T-cell (primary cell): ENCODE measurements around the gene MLF2. TPM values are rescaled to one million over a fixed set of nuclear protein-coding genes. Genes with fewer than 3 reads are reported as not detected.
A peak's percentile ranks its signal among the peaks of the same experiment; 100 is the strongest.

Experiments used
- ATAC-seq, 4 experiments: fragments of 200-7000 bp in 3 of 4; fragments of 150-1000 bp in 1 of 4; cut with Tn5 transposase; replicated peaks in 1 of 4; 1 replicate in 3 of 4; 2 replicates in 1 of 4; pipeline ENCODE4 v1.10.0; 2021; ENCODE audit warnings: moderate library complexity in 3 of 4, mild to moderate bottlenecking in 2 of 4, moderate number of reproducible peaks in 1 of 4
- CTCF ChIA-PET, 2 donors: fragments of 300-600 bp; sonication (Branson Sonifier 250); formaldehyde crosslinking; loops; one replicate each; lab custom pipeline; 2022; ENCODE audit warnings: antibody characterized with exemption in 2 of 2; lab: Charles Lee
- POLR2A ChIA-PET, 2 donors: fragments of 300-600 bp; sonication (Branson Sonifier 250); formaldehyde crosslinking; loops; one replicate each; lab custom pipeline; 2022; ENCODE audit warnings: antibody characterized with exemption in 2 of 2; lab: Charles Lee
- DNase-seq, 35 experiments: peaks; one replicate each; pipeline versions ENCODE4 v3.0.0 to v3.0.0-alpha.2; 2013 to 2023
- H3K27ac ChIP-seq: one replicate; pipeline ENCODE4 v1.5.1; 2013; ENCODE audit warnings: low read length
- H3K27me3 ChIP-seq, 2 experiments: replicated peaks in 1 of 2; 1 replicate in 1 of 2; 2 replicates in 1 of 2; pipeline versions ENCODE4 v1.6.1 to v1.7.0; 2013; ENCODE audit warnings: low read length in 1 of 2, mixed read lengths in 1 of 2; ENCODE audit not compliant: control insufficient read depth in 2 of 2, insufficient read depth in 2 of 2; ENCODE audit errors: extremely low read depth in 1 of 2
- H3K36me3 ChIP-seq, 2 donors: 1 replicate in 1 of 2; 2 replicates in 1 of 2; pipeline versions ENCODE4 v1.6.1 to v1.7.0; 2013; ENCODE audit warnings: low read length in 1 of 2; ENCODE audit not compliant: control insufficient read depth in 2 of 2, insufficient read depth in 1 of 2; ENCODE audit errors: extremely low read depth in 1 of 2
- H3K4me1 ChIP-seq, 2 experiments: 1 replicate in 1 of 2; 2 replicates in 1 of 2; pipeline versions ENCODE4 v1.6.1 to v1.7.0; 2013; ENCODE audit warnings: low read length in 2 of 2, mixed read lengths in 1 of 2; ENCODE audit not compliant: insufficient read depth in 2 of 2, control insufficient read depth in 1 of 2; ENCODE audit errors: extremely low read depth in 1 of 2
- H3K4me3 ChIP-seq, 2 donors: 1 replicate in 1 of 2; 2 replicates in 1 of 2; pipeline versions ENCODE4 v1.5.1 to v1.7.0; 2013; ENCODE audit warnings: mild to moderate bottlenecking in 2 of 2, low read length in 1 of 2, moderate library complexity in 1 of 2; ENCODE audit not compliant: control insufficient read depth in 1 of 2; ENCODE audit errors: extremely low read depth in 1 of 2
- H3K9me3 ChIP-seq: 2 replicates; pipeline ENCODE4 v1.7.0; 2013
- H3K27ac Mint-ChIP-seq, 2 donors: one replicate each; pipeline ENCODE4 v1.8.0; 2020 to 2021; ENCODE audit warnings: mild to moderate bottlenecking in 2 of 2, mixed read lengths in 2 of 2
- H3K27me3 Mint-ChIP-seq, 2 donors: one replicate each; pipeline ENCODE4 v1.8.0; 2021 to 2022; ENCODE audit warnings: mixed read lengths in 2 of 2
- H3K36me3 Mint-ChIP-seq: one replicate; pipeline ENCODE4 v1.8.0; 2021; ENCODE audit warnings: mixed read lengths
- H3K4me1 Mint-ChIP-seq, 3 donors: one replicate each; pipeline ENCODE4 v1.8.0; 2020 to 2022; ENCODE audit warnings: mixed read lengths in 3 of 3, mild to moderate bottlenecking in 1 of 3
- H3K4me3 Mint-ChIP-seq, 3 donors: one replicate each; pipeline ENCODE4 v1.8.0; 2020 to 2022; ENCODE audit warnings: mild to moderate bottlenecking in 3 of 3, mixed read lengths in 3 of 3, moderate library complexity in 3 of 3
- H3K9me3 Mint-ChIP-seq, 3 donors: one replicate each; pipeline ENCODE4 v1.8.0; 2020 to 2022; ENCODE audit warnings: mixed read lengths in 3 of 3
- WGBS: methylation state at CpG from one replicate; pipeline ENCODE4 v1.1.5; 2013; ENCODE audit warnings: missing lambda C conversion rate; ENCODE audit not compliant: insufficient coverage; 5-methylcytosine and 5-hydroxymethylcytosine counted together
- total RNA-seq, 35 experiments: library from RNA in 6 of 35; stranded (reverse) in 6 of 35; fragments of 120-200 nt in 1 of 35; gene quantifications; one replicate each; pipeline versions ENCODE4 v1.2.1 to v1.2.4 and lab custom pipeline; 2013 to 2026

The MLF2 gene
- total RNA-seq, 5 donors from 2014 or later (not counting 1 experiment from before 2014, with no cell fraction given), result 83.3 to 125 (median 88.4) TPM

- DNase-seq (no peak), ATAC-seq (no peak)
- Histone ChIP-seq H3K27me3 (peaks cover 0 to 15% of the 10 kb centered on the region in 2 experiments), H3K36me3 (no peaks in the 10 kb centered on the region), H3K4me1 (peaks cover 32 to 75% of the 10 kb centered on the region in 2 experiments), H3K4me3 (no peak overlapping the region), H3K9me3 (no peaks in the 10 kb centered on the region), H3K27ac (no peak overlapping the region)
- peak overlapping the region in 1 of 3 donors; percentile 98 for H3K4me3 Mint-ChIP-seq
- no peaks in the 10 kb centered on the region for H3K9me3 Mint-ChIP-seq
- 78% methylated on average over 5 of the region's 6 CpGs for WGBS
- H3K36me3 Mint-ChIP-seq, result no peaks in the 10 kb centered on the region
- peaks cover 5 to 12% of the 10 kb centered on the region in 2 donors for H3K27me3 Mint-ChIP-seq
- ChIA-PET POLR2A (interaction anchor here (0.7 to 1.0 kb wide), 2 partner anchors 13 to 16 kb away, joined by 6 to 10 read pairs; no protein-coding TSS in a partner anchor), CTCF (interaction anchor here (0.6 to 1.8 kb wide), 6 partner anchors 9 to 41 kb away, joined by 3 to 7 read pairs (median 3); partner anchors contain the start of genes CD4 (in 2 of the 2) and PTMS (in 1 of the 2))
- peaks cover 44 to 63% (median 51%) of the 10 kb centered on the region in 3 donors for H3K4me1 Mint-ChIP-seq
- peak overlapping the region in 1 of 2 donors; percentile 34 for H3K27ac Mint-ChIP-seq
These were observed 26.9 kb upstream of the MLF2 start for GRCh38 chr12:6779708-6780432.

GRCh38 chr12:6778574-6779550, 25.9 kb upstream of the MLF2 start:
- Mint-ChIP-seq H3K36me3 (no peaks in the 10 kb centered on the region), H3K4me3 (peak overlapping the region; percentile 77 to 98 (median 80)), H3K4me1 (peaks cover 45 to 63% (median 54%) of the 10 kb centered on the region in 3 donors), H3K27me3 (peaks cover 9 to 20% of the 10 kb centered on the region in 2 donors), H3K9me3 (no peaks in the 10 kb centered on the region), H3K27ac (peak overlapping the region; percentile 80 to 85)
- peak; percentile 63 to 93 (median 80) for DNase-seq
- WGBS, result 13% methylated on average over 28 of the region's 35 CpGs
- peak; percentile 83 to 89 (median 84) for ATAC-seq
- no peaks in the 10 kb centered on the region for H3K36me3 ChIP-seq
- peaks cover 0 to 25% of the 10 kb centered on the region in 2 experiments for H3K27me3 ChIP-seq
- CTCF ChIA-PET, result interaction anchor here (0.5 to 2.2 kb wide), 12 partner anchors 11 to 493 kb away, joined by 3 to 8 read pairs (median 4); partner anchors contain the start of genes CD4 (in 1 of the 2), CDCA3 (in 1 of the 2) and MLF2 (in 1 of the 2)
- H3K4me3 ChIP-seq, result peak overlapping the region; percentile 47 to 48
- H3K27ac ChIP-seq, result peak overlapping the region; percentile 17
- H3K9me3 ChIP-seq, result no peaks in the 10 kb centered on the region
- POLR2A ChIA-PET, result no interaction called here
- peaks cover 24 to 75% of the 10 kb centered on the region in 2 experiments for H3K4me1 ChIP-seq

GRCh38 chr12:6778217-6778573, 25.3 kb upstream of the MLF2 start:
- DNase-seq (no peak), ATAC-seq (no peak)
- Mint-ChIP-seq H3K36me3 (no peaks in the 10 kb centered on the region), H3K9me3 (no peaks in the 10 kb centered on the region), H3K4me3 (peak overlapping the region; percentile 77 to 98 (median 80)), H3K4me1 (peaks cover 42 to 60% (median 52%) of the 10 kb centered on the region in 3 donors), H3K27ac (peak overlapping the region; percentile 80 to 85), H3K27me3 (peaks cover 9 to 22% of the 10 kb centered on the region in 2 donors)
- WGBS, result 89% methylated on average over 9 of the region's 14 CpGs
- H3K27ac ChIP-seq, result peak overlapping the region; percentile 17
- H3K36me3 ChIP-seq, result no peaks in the 10 kb centered on the region
- H3K27me3 ChIP-seq, result peaks cover 0 to 29% of the 10 kb centered on the region in 2 experiments
- ChIA-PET CTCF (interaction anchor here (0.5 to 2.2 kb wide), 12 partner anchors 10 to 1267 kb away, joined by 3 to 8 read pairs (median 4); partner anchors contain the start of genes CD4 (in 1 of the 2), CDCA3 (in 1 of the 2) and MLF2 (in 1 of the 2)), POLR2A (no interaction called here)
- peaks cover 20 to 73% of the 10 kb centered on the region in 2 experiments for H3K4me1 ChIP-seq
- H3K9me3 ChIP-seq, result no peaks in the 10 kb centered on the region
- peak overlapping the region; percentile 47 to 48 for H3K4me3 ChIP-seq

GRCh38 chr12:6777386-6777785, 24.4 kb upstream of the MLF2 start:
- Histone ChIP-seq H3K36me3 (no peaks in the 10 kb centered on the region), H3K4me1 (peaks cover 13 to 73% of the 10 kb centered on the region in 2 experiments), H3K9me3 (no peaks in the 10 kb centered on the region), H3K27ac (no peak overlapping the region), H3K27me3 (peaks cover 0 to 37% of the 10 kb centered on the region in 2 experiments), H3K4me3 (no peak overlapping the region)
- peaks cover 45 to 59% (median 50%) of the 10 kb centered on the region in 3 donors for H3K4me1 Mint-ChIP-seq
- no peak overlapping the region for H3K27ac Mint-ChIP-seq
- no peak for DNase-seq
- ChIA-PET CTCF (interaction anchor here (0.6 to 2.2 kb wide), 3 partner anchors 10 to 224 kb away, joined by 3 to 8 read pairs (median 4); partner anchors contain the start of gene MLF2 (in 1 of the 2)), POLR2A (interaction anchor here in 1 of 2 donors (1.0 to 1.1 kb wide), 2 partner anchors 15 to 22 kb away, joined by 3 read pairs; no protein-coding TSS in a partner anchor)
- 87% methylated on average over 2 of the region's 5 CpGs for WGBS
- no peaks in the 10 kb centered on the region for H3K36me3 Mint-ChIP-seq
- peaks cover 9 to 28% of the 10 kb centered on the region in 2 donors for H3K27me3 Mint-ChIP-seq
- H3K4me3 Mint-ChIP-seq, result no peak overlapping the region
- no peak for ATAC-seq
- no peaks in the 10 kb centered on the region for H3K9me3 Mint-ChIP-seq

- Mint-ChIP-seq H3K27ac (peak overlapping the region; percentile 90), H3K36me3 (no peaks in the 10 kb centered on the region), H3K4me3 (peak overlapping the region; percentile 76 to 79 (median 76)), H3K9me3 (no peaks in the 10 kb centered on the region), H3K4me1 (peaks cover 59 to 68% (median 62%) of the 10 kb centered on the region in 3 donors), H3K27me3 (peaks cover 12 to 40% of the 10 kb centered on the region in 2 donors)
- Histone ChIP-seq H3K4me3 (peak overlapping the region in 1 of 2 donors; percentile 51), H3K4me1 (peaks cover 14 to 83% of the 10 kb centered on the region in 2 experiments), H3K27ac (peak overlapping the region; percentile 85), H3K9me3 (no peaks in the 10 kb centered on the region), H3K36me3 (no peaks in the 10 kb centered on the region), H3K27me3 (peaks cover 0 to 49% of the 10 kb centered on the region in 2 experiments)
- ATAC-seq, result no peak
- CTCF ChIA-PET, result interaction anchor here in 1 of 2 donors (0.6 to 1.7 kb wide), 5 partner anchors 9 to 86 kb away, joined by 3 to 6 read pairs (median 6); partner anchors contain the start of genes COPS7A, MLF2, PTMS and ZNF384
- peak in 1 of 35 experiments; percentile 42 for DNase-seq
- WGBS, result 52% methylated on average over 6 of the region's 16 CpGs
- POLR2A ChIA-PET, result no interaction called here
These were observed 22.5 kb upstream of the MLF2 start for GRCh38 chr12:6775185-6776174.
